ENCODE results near the gene SLC22A17.

SLC22A17 gene

GRCh38 chr14:23308721-23309445, 43.8 kb downstream of the SLC22A17 start:
- DNase-seq (ENCODE audit: low read depth in 1 of 2, low spot score in 1 of 2) = no peak

- DNase-seq (ENCODE audit: low read depth in 1 of 2, low spot score in 1 of 2) = no peak
These were observed 44.7 kb downstream of the SLC22A17 start for GRCh38 chr14:23307687-23308644.

GRCh38 chr14:23307146-23307530, 45.5 kb downstream of the SLC22A17 start:
- no peak for DNase-seq (ENCODE audit: low read depth in 1 of 2, low spot score in 1 of 2)

- no peak for DNase-seq (ENCODE audit: low read depth in 1 of 2, low spot score in 1 of 2)
These were observed 46.1 kb downstream of the SLC22A17 start, which contains the start of gene BCL2L2 for GRCh38 chr14:23306412-23307145. Gene BCL2L2, plus strand, starts transcription at chr14:23306833. Its CDS starts 935 bp downstream, at chr14:23307768.

GRCh38 chr14:23302290-23303225, 50.1 kb downstream of the SLC22A17 start, which contains the start of gene PPP1R3E:
Gene PPP1R3E, minus strand, starts transcription at chr14:23302859. Its CDS starts 283 bp downstream, at chr14:23302576.
- DNase-seq (ENCODE audit: low read depth in 1 of 2, low spot score in 1 of 2) = peak; percentile 77 to 79

GRCh38 chr14:23301969-23302289, 50.8 kb downstream of the SLC22A17 start:
- no peak for DNase-seq (ENCODE audit: low read depth in 1 of 2, low spot score in 1 of 2)

GRCh38 chr14:23301288-23301968, 51.3 kb downstream of the SLC22A17 start:
- peak; percentile 96 to 97 for DNase-seq (ENCODE audit: low read depth in 1 of 2, low spot score in 1 of 2)

GRCh38 chr14:23300687-23301223, 51.9 kb downstream of the SLC22A17 start:
- DNase-seq (ENCODE audit: low read depth in 1 of 2, low spot score in 1 of 2) = no peak

GRCh38 chr14:23299986-23300686, 52.6 kb downstream of the SLC22A17 start:
- no peak for DNase-seq (ENCODE audit: low read depth in 1 of 2, low spot score in 1 of 2)

GRCh38 chr14:23299211-23299957, 53.3 kb downstream of the SLC22A17 start:
- DNase-seq (ENCODE audit: low read depth in 1 of 2, low spot score in 1 of 2) = no peak

GRCh38 chr14:23297611-23298277, 54.9 kb downstream of the SLC22A17 start:
- DNase-seq (ENCODE audit: low read depth in 1 of 2, low spot score in 1 of 2) = no peak

- DNase-seq (ENCODE audit: low read depth in 1 of 2, low spot score in 1 of 2) = no peak
These were observed 55.6 kb downstream of the SLC22A17 start for GRCh38 chr14:23297096-23297495.
